Gastroesophageal sphincter (tissue), 4 donors: ENCODE measurements around the gene SRPK2. TPM values are rescaled to one million over a fixed set of nuclear protein-coding genes. Genes with fewer than 3 reads are reported as not detected.

ENCODE experiments used
- ATAC-seq: fragments of 150-250 bp; one replicate; pipeline ENCODE4 v1.9.1; 2016; ENCODE audit warnings: mild to moderate bottlenecking, moderate library complexity
- H3K27ac ChIP-seq, 4 donors: fragments of 200-600 bp; sonication (generic) in 3 of 4; 1 replicate in 3 of 4; 2 replicates in 1 of 4; pipeline ENCODE4 v1.5.1; 2016 to 2019
- H3K27me3 ChIP-seq: fragments of 200-600 bp; sonication (generic); one replicate; pipeline ENCODE4 v1.5.1; 2019
- H3K36me3 ChIP-seq, 2 donors: fragments of 200-600 bp; sonication (generic); one replicate each; pipeline ENCODE4 v1.5.1; 2019; ENCODE audit warnings: control low read depth in 1 of 2
- H3K4me1 ChIP-seq, 3 donors: fragments of 200-600 bp; sonication (generic); 1 replicate in 2 of 3; 2 replicates in 1 of 3; pipeline ENCODE4 v1.5.1; 2016 to 2019; ENCODE audit warnings: control low read depth in 2 of 3
- H3K4me3 ChIP-seq, 2 donors: fragments of 200-600 bp; sonication (generic); one replicate each; pipeline ENCODE4 v1.5.1; 2019; ENCODE audit warnings: mild to moderate bottlenecking in 1 of 2, moderate library complexity in 1 of 2
- H3K9me3 ChIP-seq, 3 donors: fragments of 200-600 bp; sonication (generic); one replicate each; pipeline ENCODE4 v1.5.1; 2017 to 2019; ENCODE audit warnings: control low read depth in 2 of 3
- EP300 ChIP-seq: sonication (generic); formaldehyde crosslinking; IDR thresholded peaks from one replicate; pipeline ENCODE4 v1.6.1; 2017; ENCODE audit warnings: antibody characterized with exemption, mild to moderate bottlenecking
- POLR2A ChIP-seq, 2 donors: fragments of 450-650 bp; IDR thresholded peaks; one replicate each; pipeline ENCODE4 v1.6.1; 2017; ENCODE audit warnings: antibody characterized with exemption in 2 of 2, mild to moderate bottlenecking in 2 of 2, moderate library complexity in 1 of 2
- POLR2AphosphoS5 ChIP-seq: sonication (generic); formaldehyde crosslinking; IDR thresholded peaks from one replicate; pipeline ENCODE4 v1.6.1; 2017; ENCODE audit warnings: antibody characterized with exemption
- WGBS, 2 donors: methylation state at CpG; one replicate each; pipeline ENCODE4 v1.1.5; 2018; ENCODE audit warnings: low coverage in 1 of 2; 5-methylcytosine and 5-hydroxymethylcytosine counted together
- total RNA-seq, 4 donors: library from RNA; depleted of rRNA; stranded (reverse); fragments of >200 nt; gene quantifications; one replicate each; pipeline ENCODE4 v1.1.0, GENCODE V29; 2016
- TF ChIP-seq, protein P1 (sequence below), 4 experiments: fragments of 200-600 bp in 2 of 4; fragments of 450-650 bp in 2 of 4; sonication (generic) in 1 of 4; IDR thresholded peaks; one replicate each; pipeline ENCODE4 v1.5.1; 2017 to 2019; ENCODE audit warnings: antibody characterized with exemption in 4 of 4, mild to moderate bottlenecking in 2 of 4, moderate library complexity in 2 of 4

Gene SRPK2
- total RNA-seq, 4 donors from 2014 or later: 41.7 to 47.9 (median 43.8) TPM

DNA sequence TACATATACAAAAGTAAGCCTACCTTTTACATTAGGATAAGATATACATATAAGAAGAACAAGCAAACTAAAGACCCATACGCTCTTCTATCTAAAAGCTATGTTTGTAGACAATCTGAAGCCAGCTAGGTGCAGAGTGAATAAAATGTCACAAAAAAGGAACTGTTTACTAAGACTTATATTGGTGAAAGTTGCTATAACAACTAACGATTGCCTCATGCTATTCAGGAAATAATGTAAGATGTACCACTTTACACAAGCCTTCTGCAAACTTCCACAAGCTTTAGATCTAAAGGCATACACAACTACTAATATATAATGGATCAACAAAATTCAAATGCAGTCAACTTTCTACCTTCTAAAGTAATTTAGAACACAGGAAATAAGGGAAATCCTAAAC lies 175.1 kb downstream of the SRPK2 start:
- no peak for ATAC-seq
- H3K4me3 ChIP-seq: no peak overlapping the region
- WGBS, 2 donors: 74 to 89% methylated on average over 2 of the region's 2 CpGs
- H3K27me3 ChIP-seq: no peaks in the 10 kb centered on the region
- no peaks in the 10 kb centered on the region for H3K9me3 ChIP-seq
- no peaks in the 10 kb centered on the region for H3K36me3 ChIP-seq
- TF ChIP-seq POLR2A (IDR thresholded peaks at IDR 0.05): no peak
- H3K4me1 ChIP-seq: peaks cover 0 to 33% (median 7%) of the 10 kb centered on the region in 3 donors
- H3K27ac ChIP-seq: no peak overlapping the region

DNA sequence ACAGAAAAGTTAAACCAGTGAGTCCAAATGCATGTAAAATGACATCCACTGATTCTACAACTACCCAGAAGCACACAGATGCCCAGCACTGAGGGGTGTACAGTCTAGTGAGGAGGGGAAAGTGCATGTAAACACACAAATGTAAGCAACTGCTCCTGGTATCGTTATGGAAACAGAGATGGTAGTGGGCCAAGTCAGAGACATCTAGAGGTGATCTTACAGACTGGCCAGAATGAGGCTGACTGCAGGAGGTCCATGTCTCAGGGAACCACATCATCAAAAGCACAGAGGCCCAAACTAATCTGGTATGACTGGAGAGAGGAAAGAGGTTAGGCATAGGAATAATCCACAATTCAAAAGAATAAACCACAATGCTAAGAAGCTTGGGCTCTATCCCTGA lies 176.5 kb downstream of the SRPK2 start:
- H3K4me1 ChIP-seq: peaks cover 0 to 24% (median 5%) of the 10 kb centered on the region in 3 donors
- no peaks in the 10 kb centered on the region for H3K27me3 ChIP-seq
- WGBS, 2 donors: 33 to 63% methylated on average over 1 of the region's 1 CpG
- no peak for ATAC-seq
- H3K36me3 ChIP-seq: no peaks in the 10 kb centered on the region
- no peak overlapping the region for H3K4me3 ChIP-seq
- TF ChIP-seq POLR2A (IDR thresholded peaks at IDR 0.05) (no peak), POLR2AphosphoS5 (no peak), EP300 (no peak)
- TF ChIP-seq, protein P1, sequence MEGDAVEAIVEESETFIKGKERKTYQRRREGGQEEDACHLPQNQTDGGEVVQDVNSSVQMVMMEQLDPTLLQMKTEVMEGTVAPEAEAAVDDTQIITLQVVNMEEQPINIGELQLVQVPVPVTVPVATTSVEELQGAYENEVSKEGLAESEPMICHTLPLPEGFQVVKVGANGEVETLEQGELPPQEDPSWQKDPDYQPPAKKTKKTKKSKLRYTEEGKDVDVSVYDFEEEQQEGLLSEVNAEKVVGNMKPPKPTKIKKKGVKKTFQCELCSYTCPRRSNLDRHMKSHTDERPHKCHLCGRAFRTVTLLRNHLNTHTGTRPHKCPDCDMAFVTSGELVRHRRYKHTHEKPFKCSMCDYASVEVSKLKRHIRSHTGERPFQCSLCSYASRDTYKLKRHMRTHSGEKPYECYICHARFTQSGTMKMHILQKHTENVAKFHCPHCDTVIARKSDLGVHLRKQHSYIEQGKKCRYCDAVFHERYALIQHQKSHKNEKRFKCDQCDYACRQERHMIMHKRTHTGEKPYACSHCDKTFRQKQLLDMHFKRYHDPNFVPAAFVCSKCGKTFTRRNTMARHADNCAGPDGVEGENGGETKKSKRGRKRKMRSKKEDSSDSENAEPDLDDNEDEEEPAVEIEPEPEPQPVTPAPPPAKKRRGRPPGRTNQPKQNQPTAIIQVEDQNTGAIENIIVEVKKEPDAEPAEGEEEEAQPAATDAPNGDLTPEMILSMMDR (IDR thresholded peaks at IDR 0.05): no peak
- no peak overlapping the region for H3K27ac ChIP-seq
- no peaks in the 10 kb centered on the region for H3K9me3 ChIP-seq

DNA sequence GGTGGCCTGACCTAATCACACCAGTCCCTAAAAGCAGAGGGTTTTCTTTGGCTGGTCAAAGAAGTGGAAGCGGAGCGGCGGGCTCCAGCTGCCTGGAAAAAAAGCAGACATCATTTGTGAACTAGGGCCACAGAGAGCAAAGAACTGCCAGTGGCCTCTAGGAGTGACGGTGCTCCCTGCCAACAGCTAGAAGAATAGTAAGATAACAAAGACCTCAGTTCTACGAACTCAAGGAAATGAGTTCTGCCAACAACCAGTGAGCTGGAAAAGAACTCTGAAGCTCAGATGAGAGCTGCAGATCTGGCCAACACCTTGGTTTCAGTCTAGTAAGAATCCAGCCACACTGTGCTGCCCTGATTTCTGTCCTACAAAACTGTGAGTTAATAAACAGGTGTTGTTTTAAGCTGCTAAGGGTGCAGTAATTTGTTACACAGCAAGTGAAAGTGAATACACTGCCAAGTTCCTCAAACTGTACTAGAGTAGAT lies 178.0 kb downstream of the SRPK2 start:
- no peaks in the 10 kb centered on the region for H3K27me3 ChIP-seq
- no peaks in the 10 kb centered on the region for H3K9me3 ChIP-seq
- ATAC-seq: no peak
- peak overlapping the region in 1 of 4 donors; percentile 11 for H3K27ac ChIP-seq
- WGBS, 2 donors: 55 to 70% methylated on average over 3 to 5 of the region's 5 CpGs
- no peaks in the 10 kb centered on the region for H3K36me3 ChIP-seq
- no peak overlapping the region for H3K4me3 ChIP-seq
- H3K4me1 ChIP-seq: peaks cover 0 to 24% (median 5%) of the 10 kb centered on the region in 3 donors
- no peak for TF ChIP-seq POLR2AphosphoS5
- TF ChIP-seq EP300: no peak
- TF ChIP-seq, protein P1 (IDR thresholded peaks at IDR 0.05): no peak
- TF ChIP-seq POLR2A (IDR thresholded peaks at IDR 0.05): no peak

DNA sequence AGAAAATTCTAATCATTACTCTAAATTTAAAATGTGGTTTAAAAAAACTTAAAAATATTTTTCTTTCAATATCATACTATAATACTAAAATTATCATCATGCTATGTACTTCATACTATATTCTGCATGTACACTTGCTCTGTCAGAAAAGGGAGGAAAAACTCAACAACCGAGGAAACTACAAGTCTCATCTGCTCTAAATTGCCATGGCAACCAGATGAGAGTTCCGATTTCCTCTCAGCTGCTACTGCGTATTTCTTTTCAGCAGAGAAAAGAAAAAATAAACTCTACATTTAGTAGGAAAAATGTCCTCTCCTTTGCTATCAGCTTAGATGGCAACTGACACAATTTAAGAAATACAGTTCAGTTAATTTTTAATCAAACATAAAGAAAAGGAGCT lies 178.9 kb downstream of the SRPK2 start:
- H3K36me3 ChIP-seq: no peaks in the 10 kb centered on the region
- WGBS, 2 donors: 37 to 62% methylated on average over 3 of the region's 3 CpGs
- peaks cover 0 to 24% (median 5%) of the 10 kb centered on the region in 3 donors for H3K4me1 ChIP-seq
- no peak overlapping the region for H3K27ac ChIP-seq
- TF ChIP-seq, protein P1 (IDR thresholded peaks at IDR 0.05): no peak
- TF ChIP-seq POLR2A (IDR thresholded peaks at IDR 0.05): no peak
- no peak for TF ChIP-seq POLR2AphosphoS5
- no peak for TF ChIP-seq EP300
- no peak for ATAC-seq
- no peaks in the 10 kb centered on the region for H3K27me3 ChIP-seq
- H3K9me3 ChIP-seq: no peaks in the 10 kb centered on the region
- H3K4me3 ChIP-seq: no peak overlapping the region

DNA sequence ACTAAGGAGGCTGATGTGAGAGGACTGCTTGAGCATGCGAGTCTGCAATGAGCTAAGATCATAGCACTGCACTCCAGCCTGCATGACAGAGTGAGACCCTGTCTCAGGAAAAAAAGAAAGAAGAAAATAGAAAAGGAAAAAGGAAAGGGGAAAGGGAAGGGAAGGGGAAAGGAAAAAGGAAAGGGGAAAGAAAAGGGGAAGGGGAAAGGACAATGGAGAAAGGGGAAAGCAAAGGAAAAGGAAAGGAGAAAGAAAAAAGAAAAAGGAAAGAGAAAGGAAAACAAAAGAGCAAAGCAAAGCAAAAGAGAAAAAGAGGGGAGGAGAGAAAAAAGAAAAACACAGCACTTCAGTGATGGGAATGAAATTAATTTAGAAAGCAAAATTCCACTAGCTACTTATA lies 179.3 kb downstream of the SRPK2 start:
- WGBS, 2 donors: 91% methylated on average over 1 of the region's 1 CpG; no CpG with 5 or more reads in 1 of the 2 donors
- TF ChIP-seq EP300 (no peak), POLR2A (IDR thresholded peaks at IDR 0.05) (no peak), POLR2AphosphoS5 (no peak)
- TF ChIP-seq, protein P1 (IDR thresholded peaks at IDR 0.05): no peak
- H3K27ac ChIP-seq: no peak overlapping the region

More for the DNA sequence above, 179.3 kb downstream of the SRPK2 start:
- ATAC-seq: no peak
- Histone ChIP-seq H3K4me1 (peaks cover 0 to 24% (median 5%) of the 10 kb centered on the region in 3 donors), H3K4me3 (no peak overlapping the region), H3K9me3 (no peaks in the 10 kb centered on the region), H3K27me3 (no peaks in the 10 kb centered on the region), H3K36me3 (no peaks in the 10 kb centered on the region)
